Measurements from ENCODE around the gene TSEN54. TPM values are rescaled to one million over a fixed set of nuclear protein-coding genes. Genes with fewer than 3 reads are reported as not detected.
A peak's percentile ranks its signal among the peaks of the same experiment; 100 is the strongest.

Gene TSEN54
- total RNA-seq, 1 donor from 2014 or later, result 6.1 TPM

- intact Hi-C loops (cut with DNase I), result no loop called here
- DNase-seq (ENCODE audit: missing footprints) (no peak), ATAC-seq (peak; percentile 36)
Observed at GRCh38 chr17:75501378-75502071, 14.8 kb upstream of the TSEN54 start.

GRCh38 chr17:75502072-75502720 is 14.1 kb upstream of the TSEN54 start:
- intact Hi-C loops (cut with DNase I), result no loop called here
- ATAC-seq (no peak), DNase-seq (ENCODE audit: missing footprints) (no peak)

DNA sequence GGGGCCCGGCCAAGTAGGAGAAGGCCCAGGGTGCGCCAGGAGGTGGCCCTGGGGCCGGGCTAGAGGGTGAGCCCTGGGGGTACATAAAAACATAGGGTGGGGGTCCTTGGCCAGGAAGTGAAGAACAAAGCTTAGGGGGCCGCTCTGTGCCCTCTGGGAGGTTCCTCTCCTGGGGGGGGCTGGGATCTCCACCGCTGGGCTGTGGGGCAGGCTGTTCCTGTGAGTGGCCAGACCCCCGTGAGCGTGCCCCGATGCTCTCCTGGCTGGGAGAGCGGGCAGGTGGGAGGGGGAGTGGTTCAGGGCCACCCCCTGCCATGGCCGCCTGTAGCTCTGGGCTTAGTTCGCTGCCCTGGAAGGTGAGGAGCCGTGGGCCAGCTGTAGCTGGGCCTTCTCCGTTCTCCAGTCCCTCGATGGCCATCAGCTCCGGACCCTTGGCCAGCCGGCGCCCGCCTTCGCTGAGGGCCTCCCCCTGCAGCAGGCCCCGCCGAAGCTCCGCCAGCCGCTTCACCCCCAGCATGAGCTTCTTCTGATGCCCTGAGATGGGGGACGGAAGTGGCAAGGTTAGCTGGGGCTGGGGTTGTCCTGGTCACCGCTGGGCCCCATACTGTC is 13.5 kb upstream of the TSEN54 start:
- ATAC-seq (no peak), DNase-seq (ENCODE audit: missing footprints) (no peak)
- intact Hi-C loops (cut with DNase I), result no loop called here

DNA sequence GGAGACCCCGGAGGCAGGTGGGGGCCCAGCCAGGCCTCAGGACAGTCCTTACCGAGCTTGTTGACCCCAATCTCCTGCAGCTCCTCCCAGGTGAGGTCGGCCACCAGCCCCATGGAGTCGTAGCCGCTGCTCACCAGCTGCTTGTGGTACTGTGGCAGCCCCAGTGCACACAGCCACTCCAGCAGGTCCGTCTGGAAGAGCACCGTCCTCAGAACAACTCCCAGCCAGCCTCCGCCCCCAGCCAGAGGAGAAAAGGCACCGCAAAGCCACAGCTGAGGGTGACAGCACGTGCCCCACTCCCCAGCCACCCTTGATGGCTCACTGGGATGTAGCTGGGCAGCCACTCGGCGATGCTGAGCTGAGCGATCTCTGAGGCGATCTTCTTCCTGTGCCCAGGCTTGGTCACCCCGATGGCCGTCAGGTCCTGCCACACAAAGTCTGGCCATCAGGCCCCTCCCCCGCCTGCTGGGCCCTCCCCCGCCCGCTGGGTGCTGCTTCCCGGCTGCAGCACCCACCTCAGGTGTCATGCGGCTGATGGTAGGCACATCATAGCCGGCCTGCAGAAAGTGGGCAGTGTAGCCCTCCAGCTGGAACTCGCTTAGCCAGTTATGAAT is 12.9 kb upstream of the TSEN54 start:
- ATAC-seq (no peak), DNase-seq (ENCODE audit: missing footprints) (no peak)
- intact Hi-C loops (cut with DNase I), result no loop called here

- intact Hi-C loops (cut with DNase I), result no loop called here
- DNase-seq (ENCODE audit: missing footprints) (no peak), ATAC-seq (no peak)
Observed at GRCh38 chr17:75503976-75504346, 12.4 kb upstream of the TSEN54 start.

- no peak for ATAC-seq
- peak; percentile 65 for DNase-seq (ENCODE audit: missing footprints)
- intact Hi-C loops (cut with DNase I), result no loop called here
Observed at GRCh38 chr17:75504347-75505151, 11.8 kb upstream of the TSEN54 start.

- intact Hi-C loops (cut with DNase I), result no loop called here
- ATAC-seq (no peak), DNase-seq (ENCODE audit: missing footprints) (no peak)
Observed at GRCh38 chr17:75505152-75505409, 11.2 kb upstream of the TSEN54 start.

DNA sequence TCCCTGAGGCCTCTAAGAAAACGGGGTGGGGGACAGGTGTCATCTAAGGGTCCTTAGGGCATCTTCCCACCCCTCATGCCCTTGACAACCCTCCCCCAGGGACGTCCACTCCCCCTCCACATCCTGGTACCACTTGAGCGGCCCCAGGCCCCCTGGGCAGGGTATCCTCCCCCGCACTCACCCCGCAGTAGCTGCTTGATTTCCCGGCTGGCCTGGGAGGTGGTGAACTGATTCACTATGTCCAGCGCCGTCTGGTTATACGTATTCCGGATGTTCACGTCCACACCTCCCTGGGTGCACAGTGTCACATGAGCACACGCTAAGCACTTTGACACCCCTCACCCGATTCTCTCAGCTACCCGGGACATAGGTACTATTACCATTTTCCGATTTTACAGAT is 10.7 kb upstream of the TSEN54 start:
- intact Hi-C loops (cut with DNase I), result no loop called here
- ATAC-seq (no peak), DNase-seq (ENCODE audit: missing footprints) (peak; percentile 35)

DNA sequence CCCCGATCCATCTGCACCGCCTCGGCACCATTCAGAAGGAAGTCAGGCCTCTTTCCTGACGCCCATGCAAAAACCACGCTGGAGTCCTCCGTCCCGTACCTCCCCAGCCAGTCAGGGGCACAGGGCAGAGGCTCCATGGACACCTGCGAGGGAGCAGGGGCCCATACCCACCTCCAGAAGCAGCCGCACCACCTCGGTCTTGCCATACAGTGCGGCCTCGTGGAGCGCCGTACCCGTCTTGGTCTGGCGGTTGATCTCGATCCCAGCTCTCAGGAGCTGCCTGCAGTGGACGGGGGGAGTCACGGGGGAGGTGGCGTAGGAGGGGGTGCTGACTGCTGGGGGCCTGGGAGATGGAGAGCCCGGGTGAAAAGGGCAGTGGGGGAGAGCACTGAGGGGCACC is 10.2 kb upstream of the TSEN54 start:
- intact Hi-C loops (cut with DNase I), result no loop called here
- DNase-seq (ENCODE audit: missing footprints) (peak; percentile 21), ATAC-seq (no peak)

DNA sequence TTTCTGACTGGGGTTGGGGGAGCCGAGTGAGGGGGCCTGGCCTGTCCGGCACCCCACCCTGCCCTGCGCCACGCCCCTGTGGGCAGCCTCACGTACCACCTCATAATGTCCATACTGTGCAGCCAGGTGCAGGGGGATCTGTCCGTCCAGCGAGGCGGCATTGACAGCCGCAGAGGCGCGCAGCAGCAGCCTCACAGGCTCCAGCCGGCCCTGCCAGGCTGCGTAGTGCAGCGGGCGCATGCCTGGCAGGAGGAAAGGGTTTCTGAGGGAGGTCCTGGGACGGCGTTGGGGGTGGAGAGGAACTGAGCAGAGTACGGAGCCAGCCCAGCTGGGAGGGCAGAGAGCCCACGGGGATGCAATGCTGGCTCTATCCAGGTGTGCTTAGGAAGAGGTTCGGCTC is 9.4 kb upstream of the TSEN54 start:
- peak; percentile 45 for DNase-seq (ENCODE audit: missing footprints)
- intact Hi-C loops (cut with DNase I), result no loop called here
- ATAC-seq, result no peak

- ATAC-seq (no peak), DNase-seq (ENCODE audit: missing footprints) (peak; percentile 64)
- intact Hi-C loops (cut with DNase I), result no loop called here
Observed at GRCh38 chr17:75507733-75508719, 8.3 kb upstream of the TSEN54 start.

DNA sequence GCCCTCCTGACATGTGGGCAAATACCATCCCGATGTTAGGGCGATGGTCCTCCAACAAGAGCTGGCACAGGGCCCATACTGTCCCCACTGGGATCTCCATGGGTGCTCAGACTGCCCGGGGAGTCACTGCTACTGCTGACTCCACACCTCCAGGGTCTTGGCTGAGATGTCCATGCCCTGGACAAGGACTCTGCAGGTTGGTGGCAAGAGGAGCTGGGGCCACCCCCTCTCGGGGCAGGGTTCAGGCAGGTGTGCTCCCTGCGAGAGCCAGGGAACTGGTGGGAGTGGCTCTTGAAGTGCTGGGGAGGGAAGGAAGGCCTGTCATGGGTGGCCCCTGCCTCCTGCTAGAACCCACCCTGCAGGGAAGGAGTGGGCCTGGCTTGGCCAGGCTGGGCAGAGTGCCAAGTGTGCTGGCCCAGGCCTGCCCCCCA is 7.4 kb upstream of the TSEN54 start:
- intact Hi-C loops (cut with DNase I), result no loop called here
- no peak for ATAC-seq
- peak; percentile 62 for DNase-seq (ENCODE audit: missing footprints)

DNA sequence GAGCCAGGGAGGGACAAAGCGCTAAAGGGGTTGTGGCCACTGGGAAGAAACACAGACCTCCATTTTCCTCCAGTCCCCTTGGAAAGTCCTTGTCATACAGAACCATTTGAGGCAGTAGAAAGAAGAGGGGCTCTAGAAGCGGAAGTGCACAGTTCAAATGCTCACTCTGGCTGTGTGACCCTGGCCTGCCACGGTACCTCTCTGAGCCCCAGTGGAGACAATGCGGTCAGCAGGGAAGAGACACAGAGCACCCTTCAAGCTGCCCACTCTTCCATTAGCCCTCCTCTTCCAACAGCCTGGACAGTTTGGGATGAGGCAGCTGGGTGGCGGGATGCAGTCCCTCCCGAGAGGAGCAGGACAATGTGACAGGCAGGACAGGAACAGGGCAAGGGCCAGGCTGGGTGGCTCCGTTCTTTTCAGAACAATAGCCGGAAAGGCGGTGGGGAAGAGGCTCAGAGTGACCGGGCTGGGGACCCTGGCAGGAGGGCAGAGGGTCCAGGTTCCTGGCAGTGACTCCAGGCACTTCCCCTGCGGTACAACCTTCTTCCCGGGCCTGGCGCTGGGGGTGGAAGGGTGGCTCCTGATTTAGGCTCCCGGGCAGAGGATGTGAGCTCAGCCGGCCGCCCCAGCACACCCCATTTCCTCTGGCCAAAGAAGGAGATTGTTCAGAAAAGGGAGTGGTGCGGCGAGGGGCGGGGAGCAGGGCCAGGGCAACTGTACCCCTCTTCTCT is 6.6 kb upstream of the TSEN54 start:
- intact Hi-C loops (cut with DNase I), result no loop called here
- DNase-seq (ENCODE audit: missing footprints) (peak; percentile 76), ATAC-seq (peak; percentile 14)

DNA sequence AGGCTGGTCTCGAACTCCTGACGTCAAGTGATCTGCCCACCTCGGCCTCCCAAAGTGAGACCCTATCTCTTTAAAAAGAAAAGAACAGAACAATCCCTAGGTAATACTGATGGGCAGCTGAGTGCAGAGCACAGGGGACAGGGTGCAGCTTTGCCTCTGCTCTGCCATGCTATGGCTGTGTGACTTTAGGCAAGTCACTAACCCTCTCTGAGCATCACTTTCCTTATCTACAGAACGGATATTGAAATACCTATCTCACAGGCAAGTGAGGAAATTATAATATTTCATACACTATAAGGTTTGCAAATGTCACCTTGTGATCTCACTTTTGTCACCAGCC is 5.1 kb upstream of the TSEN54 start:
- DNase-seq (ENCODE audit: missing footprints) (peak; percentile 33), ATAC-seq (no peak)
- intact Hi-C loops (cut with DNase I), result no loop called here

DNA sequence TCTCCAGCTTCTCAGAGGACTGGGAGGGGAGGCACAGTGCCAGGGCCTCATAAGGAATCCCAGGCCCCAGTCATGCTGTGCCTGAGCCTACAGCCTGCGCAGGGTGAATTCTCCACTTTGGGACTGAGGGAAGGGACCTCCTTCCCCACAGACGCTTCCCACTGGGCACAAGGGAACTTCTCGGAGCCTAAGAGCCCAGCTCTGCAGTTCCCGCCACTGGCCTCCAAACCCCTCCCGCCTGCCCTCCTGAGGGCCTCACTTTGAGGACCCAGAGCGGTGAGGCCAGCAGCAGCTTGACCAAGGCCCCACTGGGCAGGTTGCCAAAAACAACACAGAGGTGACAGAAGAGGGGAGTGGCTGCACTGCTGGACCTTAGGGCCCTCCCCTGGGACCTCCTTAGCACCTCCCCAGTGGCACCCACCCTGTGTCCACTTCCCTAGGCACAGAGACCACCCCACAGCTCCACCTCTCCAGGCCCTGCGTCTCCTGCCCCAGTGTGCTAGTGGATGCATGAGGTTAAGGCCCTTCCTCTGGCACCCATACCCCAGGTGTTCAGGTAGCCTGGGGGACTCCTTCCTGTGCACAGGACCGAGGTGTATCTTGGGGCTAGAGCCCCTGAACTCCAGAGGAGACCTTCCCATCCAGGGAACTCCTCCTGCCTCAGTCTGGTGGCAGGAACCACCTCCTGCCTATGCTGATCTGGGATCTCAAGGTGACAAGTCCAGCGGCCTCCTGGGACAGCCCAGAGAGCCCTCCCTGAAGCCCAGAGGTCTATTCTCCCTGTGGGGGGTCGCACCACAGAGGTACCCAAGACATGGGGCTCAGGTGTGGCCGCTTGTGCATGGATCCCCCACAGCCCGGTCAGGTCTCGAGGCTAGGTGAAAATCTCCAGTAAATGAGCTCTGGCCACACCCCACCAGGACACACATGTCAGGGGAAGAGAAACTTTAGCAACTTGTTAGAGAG is 4.4 kb upstream of the TSEN54 start:
- ATAC-seq (no peak), DNase-seq (ENCODE audit: missing footprints) (peak; percentile 58)
- intact Hi-C loops (cut with DNase I), result no loop called here

- intact Hi-C loops (cut with DNase I), result no loop called here
- ATAC-seq, result no peak
- DNase-seq (ENCODE audit: missing footprints), result peak; percentile 9
Observed at GRCh38 chr17:75512926-75513640, 3.2 kb upstream of the TSEN54 start.

Data from Right ventricle myocardium inferior (tissue), 1 donor.